Trophoblast cell (in vitro differentiated cells and primary cell): ENCODE results near the gene NANS.

Source experiments
- DNase-seq, 2 donors: peaks; one replicate each; pipeline ENCODE4 v3.0.0-alpha.2; 2016
- H2AFZ ChIP-seq: 2 replicates; pipeline ENCODE4 v1.6.1; 2013; ENCODE audit warnings: low read length, moderate library complexity, mild to moderate bottlenecking; ENCODE audit not compliant: insufficient read depth, poor library complexity
- H2AK5ac ChIP-seq: 2 replicates; pipeline ENCODE4 v1.6.1; 2013; ENCODE audit warnings: mild to moderate bottlenecking, low read length
- H2BK120ac ChIP-seq: 2 replicates; pipeline ENCODE4 v1.6.1; 2013; ENCODE audit warnings: low read length, mild to moderate bottlenecking, moderate library complexity; ENCODE audit not compliant: insufficient read depth, poor library complexity
- H2BK12ac ChIP-seq: 2 replicates; pipeline ENCODE4 v1.6.1; 2013; ENCODE audit warnings: mild to moderate bottlenecking, low read length, moderate library complexity
- H2BK5ac ChIP-seq: 2 replicates; pipeline ENCODE4 v1.6.1; 2013; ENCODE audit warnings: low read length, low read depth, moderate library complexity, mild to moderate bottlenecking; ENCODE audit not compliant: poor library complexity
- H3K14ac ChIP-seq: 2 replicates; pipeline ENCODE4 v1.6.1; 2013; ENCODE audit warnings: mild to moderate bottlenecking, low read length
- H3K18ac ChIP-seq: 2 replicates; pipeline ENCODE4 v1.6.1; 2013; ENCODE audit warnings: mild to moderate bottlenecking, low read length
- H3K23ac ChIP-seq: 2 replicates; pipeline ENCODE4 v1.6.1; 2013; ENCODE audit warnings: low read length
- H3K27ac ChIP-seq: 2 replicates; pipeline ENCODE4 v1.5.1; 2013; ENCODE audit warnings: low read depth, mild to moderate bottlenecking, inconsistent platforms, low read length, moderate library complexity
- H3K27me3 ChIP-seq: 2 replicates; pipeline ENCODE4 v1.6.1; 2013; ENCODE audit warnings: inconsistent platforms, mild to moderate bottlenecking, low read length, moderate library complexity; ENCODE audit not compliant: insufficient read depth
- H3K36me3 ChIP-seq, 2 experiments: 1 replicate in 1 of 2; 2 replicates in 1 of 2; pipeline ENCODE4 v1.6.1; 2013; ENCODE audit warnings: low read length in 2 of 2, mild to moderate bottlenecking in 2 of 2, moderate library complexity in 1 of 2; ENCODE audit not compliant: insufficient read depth in 2 of 2, control insufficient read depth in 1 of 2
- H3K4ac ChIP-seq: 2 replicates; pipeline ENCODE4 v1.6.1; 2013; ENCODE audit warnings: low read depth, mild to moderate bottlenecking, low read length, moderate library complexity
- H3K4me1 ChIP-seq, 2 experiments: 1 replicate in 1 of 2; 2 replicates in 1 of 2; pipeline ENCODE4 v1.6.1; 2013; ENCODE audit warnings: low read length in 2 of 2, mild to moderate bottlenecking in 2 of 2, moderate library complexity in 1 of 2; ENCODE audit not compliant: insufficient read depth in 2 of 2, control insufficient read depth in 1 of 2
- H3K4me2 ChIP-seq: 2 replicates; pipeline ENCODE4 v1.6.1; 2013; ENCODE audit warnings: inconsistent platforms, mild to moderate bottlenecking, low read length, moderate library complexity
- H3K4me3 ChIP-seq: 2 replicates; pipeline ENCODE4 v1.5.1; 2013; ENCODE audit warnings: mild to moderate bottlenecking, low read depth, low read length, inconsistent platforms
- H3K79me1 ChIP-seq: one replicate; pipeline ENCODE4 v1.6.1; 2013; ENCODE audit warnings: low read length
- H3K79me2 ChIP-seq: 2 replicates; pipeline ENCODE4 v1.6.1; 2013; ENCODE audit warnings: low read length, mild to moderate bottlenecking; ENCODE audit not compliant: control insufficient read depth, insufficient read depth, poor library complexity
- H3K9ac ChIP-seq: 2 replicates; pipeline ENCODE4 v1.6.1; 2013; ENCODE audit warnings: mild to moderate bottlenecking, low read length
- H3K9me3 ChIP-seq: 2 replicates; pipeline ENCODE4 v1.6.1; 2013; ENCODE audit warnings: low read depth, mild to moderate bottlenecking, control low read depth, inconsistent platforms, low read length; ENCODE audit not compliant: insufficient read depth
- H4K12ac ChIP-seq: 2 replicates; pipeline ENCODE4 v1.6.1; 2013; ENCODE audit warnings: low read depth, mild to moderate bottlenecking, low read length, moderate library complexity
- H4K8ac ChIP-seq: 2 replicates; pipeline ENCODE4 v1.6.1; 2013; ENCODE audit warnings: low read depth, mild to moderate bottlenecking, low read length, moderate library complexity
- H4K91ac ChIP-seq: one replicate; pipeline ENCODE4 v1.6.1; 2013; ENCODE audit warnings: low read depth, mild to moderate bottlenecking, low read length, moderate library complexity
- WGBS: extraction: QIAGEN DNeasy Blood & Tissue Kit; methylation state at CpG from one replicate; pipeline ENCODE4 v1.1.7; 2013; ENCODE audit warnings: missing lambda C conversion rate; ENCODE audit not compliant: insufficient read length, insufficient coverage; ENCODE audit errors: extremely low coverage; 5-methylcytosine and 5-hydroxymethylcytosine counted together

The NANS gene

DNA sequence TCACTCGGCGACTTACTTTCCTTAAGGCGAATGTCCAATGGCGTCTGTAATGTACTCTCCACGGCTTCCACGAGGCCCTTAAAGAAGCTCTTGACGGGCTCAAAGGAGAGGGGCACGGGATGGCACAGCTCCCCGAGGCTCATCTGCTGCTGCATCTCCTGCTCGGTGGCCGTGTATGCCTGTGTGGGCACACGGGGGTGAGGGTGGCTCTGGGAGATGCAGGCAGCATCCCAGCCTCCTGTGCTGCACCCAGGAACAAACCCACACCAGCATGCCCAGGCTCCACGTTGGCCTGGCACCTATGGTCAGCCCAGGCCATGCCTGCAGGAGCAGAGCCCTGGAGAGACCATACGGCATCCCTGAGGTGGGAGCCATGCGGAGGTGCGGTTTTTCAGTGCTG lies 38.3 kb downstream of the NANS start:
- no peak for DNase-seq
- H3K4me3 ChIP-seq, result no peak overlapping the region

GRCh38 chr9:98095401-98095800 lies 38.9 kb downstream of the NANS start:
- Histone ChIP-seq H3K4me3 (no peak overlapping the region), H2BK12ac (no peak overlapping the region), H4K12ac (no peak overlapping the region), H3K27me3 (no peaks in the 10 kb centered on the region), H3K18ac (no peak overlapping the region), H2BK120ac (no peak overlapping the region), H4K8ac (no peak overlapping the region), H2BK5ac (no peak overlapping the region), H3K4me2 (no peak overlapping the region), H3K9me3 (no peaks in the 10 kb centered on the region), H2AFZ (no peak overlapping the region), H4K91ac (no peak overlapping the region), H3K14ac (no peak overlapping the region), H3K4me1 (no peaks in the 10 kb centered on the region), H3K9ac (no peak overlapping the region), H2AK5ac (no peak overlapping the region), H3K27ac (no peak overlapping the region), H3K79me2 (no peaks in the 10 kb centered on the region), H3K23ac (no peak overlapping the region), H3K79me1 (no peaks in the 10 kb centered on the region), H3K36me3 (no peaks in the 10 kb centered on the region), H3K4ac (no peak overlapping the region)
- WGBS, result no CpG with 5 or more reads among the region's 7 CpGs
- no peak for DNase-seq

More for the DNA sequence above, 38.3 kb downstream of the NANS start:
- no peak overlapping the region for H3K9ac ChIP-seq
- H3K23ac ChIP-seq, result no peak overlapping the region
- H4K91ac ChIP-seq, result no peak overlapping the region
- no peak overlapping the region for H3K27ac ChIP-seq
- H3K14ac ChIP-seq, result no peak overlapping the region
- no peaks in the 10 kb centered on the region for H3K36me3 ChIP-seq
- no peak overlapping the region for H2AK5ac ChIP-seq
- no peaks in the 10 kb centered on the region for H3K9me3 ChIP-seq
- no peak overlapping the region for H3K4me2 ChIP-seq
- H2BK12ac ChIP-seq, result no peak overlapping the region
- no CpG with 5 or more reads among the region's 16 CpGs for WGBS
- no peak overlapping the region for H3K18ac ChIP-seq
- H3K79me2 ChIP-seq, result no peaks in the 10 kb centered on the region
- no peak overlapping the region for H2AFZ ChIP-seq
- H3K4ac ChIP-seq, result no peak overlapping the region
- no peak overlapping the region for H4K8ac ChIP-seq
- H3K27me3 ChIP-seq, result no peaks in the 10 kb centered on the region
- no peaks in the 10 kb centered on the region for H3K79me1 ChIP-seq
- no peaks in the 10 kb centered on the region for H3K4me1 ChIP-seq
- H2BK5ac ChIP-seq, result no peak overlapping the region
- no peak overlapping the region for H4K12ac ChIP-seq
- H2BK120ac ChIP-seq, result no peak overlapping the region

DNA sequence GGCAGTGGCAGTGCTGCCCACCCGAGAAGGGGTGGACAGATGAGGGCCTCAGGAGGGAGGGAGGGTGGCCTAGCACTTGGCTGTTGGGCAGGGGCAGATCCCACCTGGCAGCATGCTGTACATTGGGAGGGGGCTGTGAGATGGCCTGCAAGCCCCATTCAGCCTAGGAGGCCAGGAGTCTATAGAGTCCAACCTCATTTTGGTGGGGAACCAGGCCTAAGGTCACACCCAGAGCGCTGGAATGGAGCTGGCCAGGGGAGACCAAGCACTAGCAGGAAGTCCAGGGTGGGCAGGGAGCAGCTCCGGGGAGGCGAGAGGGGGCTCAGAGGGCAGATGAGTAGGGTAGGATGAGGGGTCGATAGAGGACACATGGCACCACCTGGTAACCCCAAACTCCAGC lies 39.6 kb downstream of the NANS start:
- Histone ChIP-seq H3K14ac (no peak overlapping the region), H2AFZ (no peak overlapping the region), H3K4me1 (no peaks in the 10 kb centered on the region), H4K8ac (no peak overlapping the region), H3K36me3 (no peaks in the 10 kb centered on the region), H3K27ac (no peak overlapping the region), H3K4me2 (no peak overlapping the region), H4K12ac (no peak overlapping the region), H2AK5ac (no peak overlapping the region), H2BK120ac (no peak overlapping the region), H4K91ac (no peak overlapping the region), H3K18ac (no peak overlapping the region), H3K79me1 (no peaks in the 10 kb centered on the region), H3K4ac (no peak overlapping the region), H3K9me3 (no peaks in the 10 kb centered on the region), H2BK5ac (no peak overlapping the region), H3K4me3 (no peak overlapping the region), H3K9ac (no peak overlapping the region), H3K79me2 (no peaks in the 10 kb centered on the region), H3K23ac (no peak overlapping the region), H2BK12ac (no peak overlapping the region), H3K27me3 (no peaks in the 10 kb centered on the region)
- WGBS, result no CpG with 5 or more reads among the region's 5 CpGs
- DNase-seq, result no peak

DNA sequence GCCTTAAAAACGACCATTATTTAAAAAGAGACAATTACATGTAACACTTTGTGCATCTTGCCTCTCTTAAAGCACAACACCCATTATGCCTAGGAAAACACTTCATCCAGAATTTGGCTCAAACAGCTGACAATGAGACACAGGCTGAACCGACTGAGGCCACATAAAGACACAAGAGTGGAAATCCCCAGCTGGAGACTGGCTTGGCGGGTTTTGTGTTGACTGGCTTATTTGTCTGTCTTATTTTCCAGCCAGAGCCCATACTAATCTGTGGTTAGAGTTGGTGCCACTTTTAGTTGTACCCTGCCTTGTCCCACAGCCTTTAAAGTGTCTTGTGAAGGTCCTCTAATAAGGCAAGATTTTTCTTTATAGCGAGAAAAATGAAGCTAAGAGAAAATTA lies 41.3 kb downstream of the NANS start:
- Histone ChIP-seq H2BK5ac (no peak overlapping the region), H3K4me2 (no peak overlapping the region), H3K4ac (no peak overlapping the region), H3K79me2 (no peaks in the 10 kb centered on the region), H3K36me3 (no peaks in the 10 kb centered on the region), H4K12ac (no peak overlapping the region), H3K23ac (no peak overlapping the region), H3K9me3 (no peaks in the 10 kb centered on the region), H3K14ac (no peak overlapping the region), H3K4me3 (no peak overlapping the region), H3K4me1 (no peaks in the 10 kb centered on the region), H2AK5ac (no peak overlapping the region), H3K9ac (no peak overlapping the region), H2AFZ (no peak overlapping the region), H2BK12ac (no peak overlapping the region), H4K8ac (no peak overlapping the region), H4K91ac (no peak overlapping the region), H3K79me1 (no peaks in the 10 kb centered on the region), H3K18ac (no peak overlapping the region), H3K27me3 (no peaks in the 10 kb centered on the region), H3K27ac (no peak overlapping the region), H2BK120ac (no peak overlapping the region)
- WGBS, result no CpG with 5 or more reads among the region's 4 CpGs
- no peak for DNase-seq
